ENCODE data around the gene PNMA1. TPM values are rescaled to one million over a fixed set of nuclear protein-coding genes. Genes with fewer than 3 reads are reported as not detected.
"Not testable (repeated sequence)": the region's sequence is repeated elsewhere in the genome, so short reads cannot be mapped to it uniquely, and the experiment has no call there.

PNMA1 gene
- total RNA-seq, 1 donor from 2014 or later: 13.5 TPM

GRCh38 chr14:73718418-73719251 is 4.5 kb upstream of the PNMA1 start:
- DNase-seq (ENCODE audit: low read depth in 2 of 2): no peak

GRCh38 chr14:73717711-73718417 is 3.7 kb upstream of the PNMA1 start:
- no peak for DNase-seq (ENCODE audit: low read depth in 2 of 2)

GRCh38 chr14:73717266-73717665 is 3.1 kb upstream of the PNMA1 start:
- DNase-seq (ENCODE audit: low read depth in 2 of 2): no peak

GRCh38 chr14:73715707-73716106 is 1.5 kb upstream of the PNMA1 start:
- DNase-seq (ENCODE audit: low read depth in 2 of 2): no peak

- peak in 1 of 2 donors; percentile 47 for DNase-seq (ENCODE audit: low read depth in 2 of 2)
Observed at GRCh38 chr14:73714656-73715081, 485 bp upstream of the PNMA1 start.

- DNase-seq (ENCODE audit: low read depth in 2 of 2): no peak
Observed at GRCh38 chr14:73713206-73713802, 880 bp downstream of the PNMA1 start.

- DNase-seq (ENCODE audit: low read depth in 2 of 2): peak in 1 of 2 donors; percentile 25
Observed at GRCh38 chr14:73712540-73713180, 1.5 kb downstream of the PNMA1 start.

GRCh38 chr14:73712071-73712506 is 2.1 kb downstream of the PNMA1 start:
- DNase-seq (ENCODE audit: low read depth in 2 of 2): peak in 1 of 2 donors; percentile 45

- no peak for DNase-seq (ENCODE audit: low read depth in 2 of 2)
Observed at GRCh38 chr14:73710737-73711136, 3.4 kb downstream of the PNMA1 start.

- DNase-seq (ENCODE audit: low read depth in 2 of 2): no peak
Observed at GRCh38 chr14:73709904-73710469, 4.2 kb downstream of the PNMA1 start.

GRCh38 chr14:73708076-73708475 is 6.1 kb downstream of the PNMA1 start:
- not testable (repeated sequence) for DNase-seq (ENCODE audit: low read depth in 2 of 2)

- no peak for DNase-seq (ENCODE audit: low read depth in 2 of 2)
Observed at GRCh38 chr14:73700325-73700724, 13.9 kb downstream of the PNMA1 start.

- DNase-seq (ENCODE audit: low read depth in 2 of 2): peak in 1 of 2 donors; percentile 8
Observed at GRCh38 chr14:73696466-73697400, 17.5 kb downstream of the PNMA1 start.

GRCh38 chr14:73695997-73696396 is 18.2 kb downstream of the PNMA1 start:
- DNase-seq (ENCODE audit: low read depth in 2 of 2): no peak

GRCh38 chr14:73695082-73695481 is 19.1 kb downstream of the PNMA1 start:
- DNase-seq (ENCODE audit: low read depth in 2 of 2): no peak

GRCh38 chr14:73694083-73694482 is 20.1 kb downstream of the PNMA1 start:
- DNase-seq (ENCODE audit: low read depth in 2 of 2): no peak

- DNase-seq (ENCODE audit: low read depth in 2 of 2): no peak
Observed at GRCh38 chr14:73686901-73687300, 27.3 kb downstream of the PNMA1 start.

- no peak for DNase-seq (ENCODE audit: low read depth in 2 of 2)
Observed at GRCh38 chr14:73685328-73685727, 28.9 kb downstream of the PNMA1 start.

- DNase-seq (ENCODE audit: low read depth in 2 of 2): no peak
Observed at GRCh38 chr14:73684627-73685026, 29.6 kb downstream of the PNMA1 start.

GRCh38 chr14:73680821-73681220 is 33.4 kb downstream of the PNMA1 start:
- DNase-seq (ENCODE audit: low read depth in 2 of 2): no peak

Data from dermis microvascular lymphatic vessel endothelial cell (primary cell).